GM19324 (cell line): ENCODE results near the gene TBCK.
"Not testable (repeated sequence)": the region's sequence is repeated elsewhere in the genome, so short reads cannot be mapped to it uniquely, and the experiment has no call there.

Experiments used
- ATAC-seq: cut with Tn5 transposase; IDR thresholded peaks from one replicate; pipeline ENCODE4 v1.9.1; 2021; ENCODE audit warnings: mild to moderate bottlenecking, moderate library complexity; ENCODE audit not compliant: unreplicated experiment, low FRiP score

The TBCK gene

GRCh38 chr4:106323119-106323518, 7.1 kb upstream of the TBCK start:
- no peak for ATAC-seq

DNA sequence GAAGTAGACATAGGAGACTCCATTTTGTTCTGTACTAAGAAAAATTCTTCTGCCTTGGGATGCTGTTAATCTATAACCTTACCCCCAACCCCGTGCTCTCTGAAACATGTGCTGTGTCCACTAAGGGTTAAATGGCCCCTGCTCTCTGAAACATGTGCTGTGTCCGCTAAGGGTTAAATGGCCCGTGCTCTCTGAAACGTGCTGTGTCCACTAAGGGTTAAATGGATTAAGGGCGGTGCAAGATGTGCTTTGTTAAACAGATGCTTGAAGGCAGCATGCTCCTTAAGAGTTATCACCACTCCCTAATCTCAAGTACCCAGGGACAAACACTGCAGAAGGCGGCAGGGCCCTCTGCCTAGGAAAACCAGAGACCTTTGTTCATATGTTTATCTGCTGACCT, 5.8 kb upstream of the TBCK start:
- not testable (repeated sequence) for ATAC-seq

- ATAC-seq: not testable (repeated sequence)
Observed at GRCh38 chr4:106321168-106321567, 5.2 kb upstream of the TBCK start.

GRCh38 chr4:106320235-106320634, 4.2 kb upstream of the TBCK start:
- no peak for ATAC-seq

DNA sequence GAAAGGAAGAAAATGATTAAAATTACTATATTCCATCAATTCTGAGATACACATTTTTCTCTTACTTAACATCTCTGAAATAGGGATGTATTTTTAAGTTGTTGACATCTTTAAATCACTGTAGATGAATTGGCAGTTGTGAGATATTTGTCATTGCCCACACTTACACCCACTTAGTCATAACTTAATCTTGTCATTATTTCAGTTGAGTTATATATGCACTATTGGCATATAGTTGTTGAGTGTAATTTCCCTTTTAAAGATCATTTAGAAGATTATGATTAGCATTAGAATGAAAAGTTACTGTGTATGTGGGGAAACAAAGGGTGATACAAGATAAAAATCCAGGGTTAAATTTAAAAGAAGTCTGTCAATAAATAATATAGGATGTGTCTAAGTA, 2.5 kb upstream of the TBCK start:
- no peak for ATAC-seq

- ATAC-seq: no peak
Observed at GRCh38 chr4:106317815-106318214, 1.8 kb upstream of the TBCK start.

DNA sequence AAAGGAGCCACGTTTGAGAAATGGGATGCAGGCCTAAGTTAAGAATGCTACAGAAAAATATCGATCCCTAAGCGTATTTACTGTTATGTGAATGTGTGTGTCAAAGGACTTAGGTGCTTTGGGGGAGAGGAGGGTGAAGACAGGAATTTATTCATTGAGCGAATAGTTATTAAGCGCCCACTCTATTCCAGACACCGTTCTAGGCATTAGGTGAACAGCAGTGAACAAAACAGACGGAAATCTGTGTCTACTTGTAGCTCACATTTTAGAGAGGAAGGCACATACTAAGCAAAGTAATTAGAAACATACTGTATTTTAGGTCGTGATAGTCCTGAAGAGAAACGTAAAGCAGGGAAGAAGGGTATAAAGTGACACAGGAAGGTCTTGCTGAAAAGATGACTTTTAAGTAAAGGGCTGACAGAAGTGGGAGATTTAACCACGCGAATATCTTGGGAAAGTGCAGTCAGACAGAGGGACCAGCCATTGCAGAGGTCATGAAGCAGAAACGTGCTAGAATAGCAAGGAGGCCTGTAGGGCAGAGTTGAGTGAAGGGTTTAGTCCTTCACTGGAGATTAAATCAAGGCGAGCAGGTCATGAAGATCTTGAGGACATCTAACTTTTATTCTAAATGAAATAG, 882 bp upstream of the TBCK start:
- ATAC-seq: no peak

- peak; percentile 30 for ATAC-seq
Observed at GRCh38 chr4:106315476-106315967, 487 bp downstream of the TBCK start.

DNA sequence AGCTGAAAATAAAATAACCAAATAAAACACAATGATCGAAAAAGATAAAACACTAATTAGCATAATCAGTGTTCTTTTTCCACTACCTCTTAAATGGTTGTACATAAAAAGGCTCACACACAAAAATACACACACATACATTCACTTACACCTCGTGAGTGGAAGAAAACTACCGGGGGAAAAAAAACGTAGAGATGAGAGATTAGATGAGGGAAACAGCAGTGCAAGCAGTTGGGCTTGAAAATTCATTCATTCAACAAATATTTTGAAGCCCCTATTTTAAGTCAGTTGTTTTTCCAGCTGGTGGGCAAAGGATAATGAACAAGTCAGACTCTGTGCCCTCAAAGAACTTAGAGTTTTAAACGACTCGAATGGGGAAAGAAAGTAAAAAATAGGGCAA, 1.0 kb downstream of the TBCK start:
- no peak for ATAC-seq

GRCh38 chr4:106312997-106313522, 2.9 kb downstream of the TBCK start:
- no peak for ATAC-seq

GRCh38 chr4:106312377-106312776, 3.6 kb downstream of the TBCK start:
- ATAC-seq: no peak

DNA sequence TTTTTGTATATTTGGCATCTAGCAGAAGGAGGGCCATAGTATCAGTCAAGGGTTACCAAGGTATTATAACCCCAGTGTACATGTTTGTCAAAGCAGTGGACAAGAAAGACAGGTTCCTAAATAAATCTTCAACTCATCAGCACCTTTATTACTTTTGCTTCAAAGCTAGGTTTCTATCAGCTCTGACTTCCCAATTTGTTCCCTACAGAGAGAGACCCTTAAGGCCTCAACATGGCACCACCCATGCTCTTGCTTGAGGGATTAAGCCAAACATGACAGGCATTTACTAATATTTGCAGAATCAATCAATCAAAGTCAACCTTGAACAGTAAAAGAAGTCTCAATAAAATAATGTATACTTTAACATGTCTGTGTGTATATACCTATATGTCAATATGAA, 9.4 kb downstream of the TBCK start:
- ATAC-seq: no peak

DNA sequence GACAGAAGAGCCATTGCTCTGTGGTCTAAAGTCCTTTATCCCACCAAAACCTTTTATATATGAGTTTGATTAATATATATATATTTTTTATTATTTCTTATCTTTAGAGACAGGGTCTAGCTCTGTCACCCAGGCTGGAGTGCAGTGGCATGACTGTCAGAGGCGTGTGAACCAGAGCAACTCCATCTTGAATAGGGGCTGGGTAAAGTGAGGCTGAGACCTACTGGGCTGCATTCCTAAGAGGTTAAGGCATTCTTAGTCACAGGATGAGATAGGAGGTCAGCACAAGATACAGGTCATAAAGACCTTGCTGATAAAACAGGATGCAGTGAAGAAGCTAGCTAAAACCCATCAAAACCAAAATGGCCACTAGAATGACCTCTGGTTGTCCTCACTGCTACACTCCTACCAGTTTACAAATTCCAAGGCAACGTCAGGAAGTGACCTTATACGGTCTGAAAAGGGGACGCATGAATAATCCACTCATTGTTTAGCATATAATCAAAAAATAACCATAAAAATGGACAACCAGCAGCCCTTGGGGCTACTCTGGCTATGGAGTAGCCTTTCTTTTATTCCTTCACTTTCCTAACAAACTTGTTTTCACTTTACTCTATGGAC, 10.5 kb downstream of the TBCK start:
- no peak for ATAC-seq

DNA sequence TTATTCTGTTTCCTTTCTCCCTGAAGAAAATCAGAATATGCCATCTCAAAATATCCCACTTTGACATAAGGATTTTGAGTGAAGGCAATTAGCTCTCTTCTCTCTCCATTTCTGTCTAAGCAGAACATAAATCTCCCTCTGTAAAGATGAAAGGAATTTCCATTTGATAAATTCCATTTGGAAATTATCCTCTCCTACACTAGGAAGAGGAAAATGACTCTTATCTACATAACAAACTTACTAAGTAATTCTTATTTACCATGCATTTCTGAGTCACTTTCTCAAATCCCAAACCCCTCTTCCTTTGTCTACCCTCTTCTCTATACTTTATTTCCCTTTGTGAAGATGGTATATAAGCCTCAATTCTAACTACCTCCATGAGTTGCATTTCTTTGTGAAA, 11.4 kb downstream of the TBCK start:
- no peak for ATAC-seq

GRCh38 chr4:106303548-106304281, 12.3 kb downstream of the TBCK start:
- no peak for ATAC-seq

- ATAC-seq: no peak
Observed at GRCh38 chr4:106302062-106302438, 14.0 kb downstream of the TBCK start.

DNA sequence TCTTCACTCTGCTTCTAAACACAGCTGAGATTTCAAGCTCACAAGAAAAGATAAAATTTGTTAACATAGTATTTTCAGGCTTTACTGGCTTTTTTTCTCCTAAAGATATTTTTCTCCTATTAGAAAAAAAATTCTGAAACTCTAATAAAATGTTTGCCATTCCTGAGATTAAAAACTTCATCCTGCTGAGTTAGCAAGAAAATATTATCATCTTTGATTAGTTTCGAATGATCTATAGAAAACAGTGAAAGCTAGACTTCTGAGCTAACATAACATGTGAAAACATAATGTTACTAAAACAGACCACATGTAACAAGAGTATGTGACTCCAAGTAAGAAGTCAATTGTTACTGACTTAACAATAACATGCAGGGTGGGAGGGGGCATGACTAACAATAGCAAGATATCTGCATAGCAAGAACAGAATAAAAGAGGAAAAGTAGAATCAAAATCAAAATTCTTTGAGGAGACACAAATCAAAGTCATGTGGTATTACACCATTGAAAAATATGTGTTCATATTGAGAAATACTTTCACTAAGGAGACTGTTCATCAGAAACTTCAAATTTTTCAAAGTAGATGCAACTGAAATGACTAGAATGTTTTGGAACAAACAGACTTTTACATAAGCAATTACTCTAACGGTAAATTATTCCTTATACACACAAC, 14.5 kb downstream of the TBCK start:
- no peak for ATAC-seq

DNA sequence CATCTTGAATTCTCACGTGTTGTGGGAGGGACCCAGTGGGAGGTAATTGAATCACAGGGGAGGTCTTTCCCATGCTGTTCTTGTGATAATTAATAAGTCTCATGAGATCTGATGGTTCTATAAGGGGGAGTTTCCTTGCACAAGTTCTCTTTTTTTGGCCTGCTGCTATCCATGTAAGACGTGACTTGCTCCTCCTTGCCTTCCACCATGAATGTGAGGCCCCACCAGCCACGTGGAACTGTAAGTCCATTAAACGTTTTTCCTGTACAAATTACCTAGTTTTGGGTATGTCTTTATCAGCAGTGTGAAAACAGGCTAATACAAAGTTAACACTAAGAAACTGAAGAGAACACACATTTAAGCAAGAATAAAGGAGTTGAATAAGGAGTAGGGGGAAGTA, 16.0 kb downstream of the TBCK start:
- no peak for ATAC-seq

DNA sequence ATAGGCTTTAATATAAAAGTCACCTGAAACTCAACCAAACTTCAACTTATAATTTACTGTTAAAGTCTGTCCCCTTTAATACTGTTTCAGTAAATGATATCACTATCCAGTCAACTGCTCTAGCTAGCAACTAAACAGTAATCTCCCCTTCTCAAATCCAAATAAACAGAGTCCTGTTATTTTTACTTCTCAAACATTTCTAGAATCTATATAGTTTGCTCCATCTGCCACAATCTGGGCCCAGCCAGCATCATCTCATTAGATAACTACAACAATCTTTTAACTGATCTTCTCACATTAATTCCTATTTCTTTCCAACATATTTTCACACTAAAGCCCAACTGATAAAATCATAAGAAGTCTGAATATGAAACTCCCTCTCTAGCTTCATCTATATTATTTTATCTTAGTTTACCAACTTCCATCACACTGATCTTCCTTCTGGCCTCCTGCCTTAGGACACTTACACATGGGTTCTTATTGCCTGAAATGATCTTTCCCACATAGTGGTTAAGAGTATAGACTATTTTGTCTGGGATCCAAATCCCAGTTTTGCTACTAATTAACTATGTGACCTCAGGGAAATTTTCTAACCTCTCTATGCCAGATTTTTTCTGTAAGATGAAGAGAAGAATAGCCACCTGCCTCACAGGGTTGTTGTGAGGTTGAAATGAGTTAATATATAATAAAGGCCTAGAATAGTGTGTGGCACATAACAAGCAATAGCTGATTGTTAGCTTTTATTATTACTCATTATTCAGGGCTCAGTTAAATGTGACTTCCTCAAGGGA, 18.6 kb downstream of the TBCK start:
- ATAC-seq: no peak

DNA sequence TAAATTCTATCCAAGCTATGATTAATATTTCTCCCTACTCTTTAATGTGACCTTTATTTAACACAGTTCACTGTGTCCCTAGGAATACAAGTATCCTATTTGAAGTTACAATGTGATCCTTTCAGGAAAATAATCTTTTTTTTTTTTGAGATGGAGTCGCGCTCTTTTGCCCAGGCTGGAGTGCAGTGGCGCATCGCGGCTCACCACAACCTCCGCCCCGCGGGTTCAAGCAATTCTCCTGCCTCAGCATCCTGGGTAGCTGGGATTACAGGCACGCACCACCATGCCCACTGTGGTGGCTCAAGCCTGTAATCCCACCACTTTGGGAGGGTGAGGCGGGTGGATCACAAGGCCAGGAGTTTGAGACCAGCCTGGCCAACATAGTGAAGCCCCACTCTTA, 21.9 kb downstream of the TBCK start:
- ATAC-seq: no peak
